ENCODE data around the gene BCL11A.

Gene BCL11A

DNA sequence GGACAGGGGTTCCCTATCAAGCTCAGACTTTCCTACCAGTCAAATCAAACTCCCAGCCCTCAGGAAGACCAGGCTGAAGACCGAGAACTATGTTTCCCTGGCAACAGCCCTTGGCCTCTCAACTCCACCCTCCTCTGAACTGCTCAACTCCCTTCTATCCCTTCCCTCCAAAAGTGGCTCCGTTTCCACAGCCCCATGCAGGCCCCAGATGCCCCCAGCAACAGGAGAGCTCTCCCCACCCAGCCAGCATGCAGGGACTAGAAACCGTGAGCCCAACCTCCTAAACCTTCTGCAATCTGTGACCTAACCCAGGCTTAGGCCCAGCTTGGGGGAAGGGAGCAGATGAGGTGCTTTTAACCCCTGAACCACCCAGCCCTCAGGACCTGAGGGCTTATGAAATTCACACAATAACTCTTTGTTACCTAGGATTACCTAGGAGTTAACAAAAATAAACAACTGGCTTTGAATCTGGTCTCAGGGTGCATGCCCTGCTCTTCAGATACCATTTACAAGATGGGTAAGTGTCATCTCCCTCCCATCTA is 87.2 kb downstream of the BCL11A start:
- DNase-seq (ENCODE audit: low read depth in 2 of 2) = no peak

DNA sequence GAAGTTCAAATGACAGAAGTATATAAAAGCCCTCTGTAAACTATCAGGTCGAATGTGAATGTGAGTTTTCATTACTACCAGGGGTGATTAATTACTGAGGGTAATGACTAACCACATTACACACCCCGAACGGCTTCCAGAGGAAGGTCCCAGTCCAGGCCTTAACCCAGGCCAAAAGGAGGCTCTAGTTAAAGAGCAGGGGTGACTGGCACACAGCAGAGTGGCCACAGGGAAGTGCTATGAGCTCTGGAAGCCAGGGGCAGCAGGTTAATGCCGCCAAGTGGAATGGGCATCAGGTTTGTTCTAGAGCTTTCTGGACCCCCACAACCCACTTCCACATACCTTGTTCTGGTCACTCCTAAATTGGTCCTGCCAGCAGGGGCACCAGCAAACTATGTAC is 87.7 kb downstream of the BCL11A start:
- DNase-seq (ENCODE audit: low read depth in 2 of 2) = no peak

DNA sequence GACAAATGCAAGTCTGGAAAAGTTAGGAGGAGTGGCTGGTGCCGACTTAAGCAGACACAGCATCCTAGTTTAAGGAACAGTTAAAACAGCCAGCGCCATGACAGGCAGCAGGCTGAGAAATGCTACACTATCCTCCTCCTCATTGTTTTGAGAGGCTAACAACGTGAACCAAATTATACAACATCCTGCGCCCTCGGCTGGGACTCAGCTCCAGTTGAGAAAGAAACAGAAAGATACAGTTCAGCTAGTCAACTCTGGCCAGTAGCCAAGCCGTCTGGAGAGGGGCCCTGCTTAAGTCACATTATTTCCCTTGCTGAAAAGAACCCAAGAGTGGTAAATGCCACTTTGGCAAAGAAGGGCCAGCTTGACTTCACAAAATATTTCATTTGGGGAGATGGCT is 90.2 kb downstream of the BCL11A start:
- no peak for DNase-seq (ENCODE audit: low read depth in 2 of 2)

DNA sequence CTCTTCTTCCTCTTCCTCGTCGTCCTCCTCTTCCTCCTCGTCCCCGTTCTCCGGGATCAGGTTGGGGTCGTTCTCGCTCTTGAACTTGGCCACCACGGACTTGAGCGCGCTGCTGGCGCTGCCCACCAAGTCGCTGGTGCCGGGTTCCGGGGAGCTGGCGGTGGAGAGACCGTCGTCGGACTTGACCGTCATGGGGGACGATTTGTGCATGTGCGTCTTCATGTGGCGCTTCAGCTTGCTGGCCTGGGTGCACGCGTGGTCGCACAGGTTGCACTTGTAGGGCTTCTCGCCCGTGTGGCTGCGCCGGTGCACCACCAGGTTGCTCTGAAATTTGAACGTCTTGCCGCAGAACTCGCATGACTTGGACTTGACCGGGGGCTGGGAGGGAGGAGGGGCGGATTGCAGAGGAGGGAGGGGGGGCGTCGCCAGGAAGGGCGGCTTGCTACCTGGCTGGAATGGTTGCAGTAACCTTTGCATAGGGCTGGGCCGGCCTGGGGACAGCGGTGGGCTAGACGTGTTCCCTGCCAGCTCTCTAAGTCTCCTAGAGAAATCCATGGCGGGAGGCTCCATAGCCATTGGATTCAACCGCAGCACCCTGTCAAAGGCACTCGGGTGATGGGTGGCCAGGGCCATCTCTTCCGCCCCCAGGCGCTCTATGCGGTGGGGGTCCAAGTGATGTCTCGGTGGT is 91.9 kb downstream of the BCL11A start:
- DNase-seq (ENCODE audit: low read depth in 2 of 2) = no peak

DNA sequence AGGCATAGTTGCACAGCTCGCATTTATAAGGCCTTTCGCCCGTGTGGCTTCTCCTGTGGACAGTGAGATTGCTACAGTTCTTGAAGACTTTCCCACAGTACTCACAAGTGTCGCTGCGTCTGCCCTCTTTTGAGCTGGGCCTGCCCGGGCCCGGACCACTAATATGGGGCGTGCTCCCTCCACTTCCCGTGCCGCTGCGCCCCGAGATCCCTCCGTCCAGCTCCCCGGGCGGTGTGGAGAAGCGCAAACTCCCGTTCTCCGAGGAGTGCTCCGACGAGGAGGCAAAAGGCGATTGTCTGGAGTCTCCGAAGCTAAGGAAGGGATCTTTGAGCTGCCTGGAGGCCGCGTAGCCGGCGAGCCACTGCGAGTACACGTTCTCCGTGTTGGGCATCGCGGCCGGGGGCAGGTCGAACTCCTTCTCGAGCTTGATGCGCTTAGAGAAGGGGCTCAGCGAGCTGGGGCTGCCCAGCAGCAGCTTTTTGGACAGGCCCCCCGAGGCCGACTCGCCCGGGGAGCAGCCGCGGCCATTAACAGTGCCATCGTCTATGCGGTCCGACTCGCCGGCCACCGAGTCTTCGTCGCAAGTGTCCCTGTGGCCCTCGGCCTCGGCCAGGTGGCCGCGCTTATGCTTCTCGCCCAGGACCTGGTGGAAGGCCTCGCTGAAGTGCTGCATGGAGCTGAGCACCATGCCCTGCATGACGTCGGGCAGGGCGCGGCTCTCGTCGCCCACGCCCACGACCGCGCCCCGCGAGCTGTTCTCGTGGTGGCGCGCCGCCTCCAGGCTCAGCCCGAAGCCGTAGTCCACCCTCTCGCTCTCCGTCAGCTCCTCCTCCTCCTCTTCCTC is 92.7 kb downstream of the BCL11A start:
- no peak for DNase-seq (ENCODE audit: low read depth in 2 of 2)

DNA sequence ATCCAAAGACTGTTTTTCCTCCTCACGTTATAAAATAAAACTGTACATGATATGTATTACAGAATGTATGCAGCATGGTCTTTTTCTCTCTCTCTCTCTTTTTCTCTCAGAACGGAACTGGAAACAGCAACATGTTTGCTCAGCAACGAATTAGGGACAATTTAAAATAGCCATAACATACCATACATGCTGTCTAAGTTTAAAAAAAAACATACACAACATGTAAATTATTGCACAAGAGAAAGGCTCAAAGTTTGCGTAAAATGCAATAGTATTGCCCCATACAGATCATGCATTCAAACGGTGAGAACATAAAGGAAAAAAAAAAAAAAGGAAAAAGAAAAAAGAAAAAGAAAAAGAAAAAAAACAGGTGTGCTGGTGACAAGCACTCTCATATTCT is 93.6 kb downstream of the BCL11A start:
- DNase-seq (ENCODE audit: low read depth in 2 of 2) = no peak

DNA sequence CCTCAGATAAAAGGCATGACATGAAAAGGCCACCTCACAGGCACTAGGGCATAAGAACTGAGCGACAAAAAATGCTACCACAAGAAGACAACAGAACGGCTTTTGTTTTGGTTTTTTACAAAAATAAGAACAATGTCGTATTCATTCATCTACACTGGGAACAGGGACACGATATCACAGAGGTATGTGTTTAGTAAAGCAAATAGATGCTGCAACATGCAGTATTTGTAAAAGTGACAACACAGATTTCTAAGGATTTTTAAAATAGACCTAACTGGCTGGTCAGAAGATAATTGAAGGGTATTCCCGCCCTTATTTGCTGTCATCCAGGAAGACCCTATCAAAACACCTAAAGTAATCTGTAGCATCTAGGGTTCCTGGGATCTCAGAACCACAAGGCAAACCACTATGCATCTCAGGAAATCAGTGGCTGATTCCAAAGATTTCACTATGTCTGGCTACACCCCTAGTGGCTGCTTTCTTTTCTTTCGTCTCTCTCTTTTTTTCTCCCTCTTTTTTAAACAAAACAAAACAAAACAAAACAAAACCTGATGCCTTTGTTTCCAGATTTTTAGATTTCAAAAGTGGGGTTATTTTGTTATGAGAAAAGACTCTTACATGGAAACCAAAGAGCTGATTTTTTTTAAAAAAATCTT is 97.2 kb downstream of the BCL11A start:
- no peak for DNase-seq (ENCODE audit: low read depth in 2 of 2)

DNA sequence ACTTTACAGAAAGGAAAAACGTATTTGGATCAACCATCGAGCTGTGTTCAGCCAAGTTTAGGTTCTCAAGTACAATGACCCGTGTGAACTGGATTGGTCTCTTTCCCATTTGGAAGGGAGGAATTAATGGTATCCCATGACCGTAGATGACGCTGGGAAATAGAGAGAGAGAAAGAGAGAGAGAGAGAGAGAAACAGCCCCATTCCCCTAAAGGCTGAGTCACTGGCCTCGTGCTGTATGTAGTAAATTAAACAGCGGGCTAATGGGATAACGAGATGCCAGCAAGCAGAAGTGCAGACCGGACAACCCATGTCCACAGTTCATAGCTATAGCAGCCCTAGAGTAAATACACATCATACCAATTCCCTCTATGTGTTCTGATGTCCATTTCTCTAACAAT is 99.6 kb downstream of the BCL11A start:
- no peak for DNase-seq (ENCODE audit: low read depth in 2 of 2)

DNA sequence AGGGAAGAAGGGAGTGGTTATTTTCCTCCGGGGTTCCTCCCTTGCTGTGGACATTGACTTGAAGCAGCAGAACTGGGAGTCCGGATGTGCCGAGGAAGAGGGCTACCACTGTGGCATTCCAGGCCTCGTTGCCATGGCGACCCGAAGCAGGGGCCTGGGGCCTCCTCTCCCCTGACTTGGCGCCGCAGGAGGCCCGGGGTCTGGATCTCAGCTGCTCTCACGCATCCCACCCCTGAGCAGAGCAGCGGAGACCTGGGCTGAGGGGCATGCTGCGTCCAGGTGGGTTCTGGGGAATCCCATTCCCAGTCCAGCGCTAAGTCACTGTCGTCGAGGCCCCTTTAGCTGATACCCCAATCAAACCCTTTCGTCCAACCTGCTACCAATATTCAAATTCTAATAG is 100.2 kb downstream of the BCL11A start:
- no peak for DNase-seq (ENCODE audit: low read depth in 2 of 2)

DNA sequence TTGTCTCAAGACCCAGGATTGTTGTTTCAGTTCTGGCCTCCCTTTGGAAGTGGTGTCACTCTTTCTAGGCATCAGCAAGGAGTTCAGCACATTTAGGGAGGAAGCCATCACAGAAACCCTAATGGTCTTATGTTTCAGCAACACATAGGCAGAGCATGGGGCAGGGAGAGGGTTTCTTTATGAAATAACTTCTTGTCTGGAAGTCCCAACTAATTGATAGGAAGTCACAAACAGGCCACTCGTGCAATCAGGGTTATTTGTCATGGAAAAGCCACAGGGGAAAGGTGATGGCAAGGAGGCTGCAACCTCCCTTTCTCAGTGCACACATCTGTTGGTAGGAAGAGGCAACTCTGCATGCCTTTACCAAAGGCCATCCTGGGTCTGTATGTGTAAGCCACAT is 103.0 kb downstream of the BCL11A start:
- no peak for DNase-seq (ENCODE audit: low read depth in 2 of 2)

DNA sequence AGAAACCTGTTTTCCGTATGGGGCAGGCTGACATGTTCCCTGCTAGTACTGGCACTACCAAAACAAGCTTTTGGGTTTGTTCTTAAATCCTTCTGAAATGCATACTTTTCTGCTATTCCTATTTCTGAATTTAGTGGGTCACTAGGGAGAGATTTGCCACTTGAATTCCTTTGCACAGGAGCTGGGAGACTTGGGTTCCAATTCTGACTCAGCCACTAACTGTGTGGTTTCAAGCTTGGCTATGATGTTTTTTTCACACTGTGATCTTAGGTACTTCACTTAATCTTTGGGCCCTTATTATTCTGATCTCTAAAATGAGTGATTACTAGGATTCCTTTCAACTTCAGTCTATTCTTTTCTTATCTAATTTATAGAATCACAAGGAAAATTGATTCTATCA is 105.5 kb downstream of the BCL11A start:
- DNase-seq (ENCODE audit: low read depth in 2 of 2) = no peak

DNA sequence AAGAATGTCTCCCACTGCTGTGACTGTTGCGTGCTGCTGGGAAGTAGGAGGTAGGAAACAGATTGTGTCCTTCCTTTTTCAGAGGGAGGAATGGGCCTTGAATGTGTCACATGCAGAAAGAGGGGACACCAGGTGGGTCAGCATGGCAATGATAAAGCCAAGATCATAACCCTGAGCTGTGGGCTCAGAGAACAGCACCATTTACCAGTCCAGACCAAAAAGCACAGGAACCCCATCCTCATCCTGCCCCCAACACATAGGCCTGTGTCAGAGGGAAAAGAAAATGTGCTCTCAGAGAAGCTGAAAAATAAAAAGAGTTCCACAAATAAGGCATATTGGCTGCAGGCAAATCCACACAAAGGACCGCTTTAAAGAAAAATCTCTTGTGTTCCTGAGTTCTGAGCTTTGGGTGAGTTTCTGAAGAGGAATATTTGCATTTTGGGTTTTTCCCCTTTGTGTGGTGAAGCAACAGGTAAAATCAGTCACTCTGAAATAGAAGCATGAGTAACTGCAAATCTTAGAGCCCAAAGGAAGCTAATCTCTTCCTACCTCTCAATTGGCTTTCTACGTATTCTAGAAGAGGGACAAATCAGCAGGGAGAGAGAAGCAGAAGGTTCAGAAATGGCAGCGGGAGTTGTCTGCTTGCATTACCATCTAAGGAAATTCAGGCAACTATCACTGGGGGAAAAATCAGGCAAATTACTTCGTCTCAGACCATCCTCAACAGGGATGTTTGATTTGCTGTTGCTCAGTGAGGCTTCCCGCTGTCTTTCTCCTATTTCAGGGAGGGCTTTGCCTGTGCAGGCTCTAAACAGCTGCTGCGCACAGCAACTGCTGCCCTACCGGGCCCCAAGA is 106.8 kb downstream of the BCL11A start:
- no peak for DNase-seq (ENCODE audit: low read depth in 2 of 2)

DNA sequence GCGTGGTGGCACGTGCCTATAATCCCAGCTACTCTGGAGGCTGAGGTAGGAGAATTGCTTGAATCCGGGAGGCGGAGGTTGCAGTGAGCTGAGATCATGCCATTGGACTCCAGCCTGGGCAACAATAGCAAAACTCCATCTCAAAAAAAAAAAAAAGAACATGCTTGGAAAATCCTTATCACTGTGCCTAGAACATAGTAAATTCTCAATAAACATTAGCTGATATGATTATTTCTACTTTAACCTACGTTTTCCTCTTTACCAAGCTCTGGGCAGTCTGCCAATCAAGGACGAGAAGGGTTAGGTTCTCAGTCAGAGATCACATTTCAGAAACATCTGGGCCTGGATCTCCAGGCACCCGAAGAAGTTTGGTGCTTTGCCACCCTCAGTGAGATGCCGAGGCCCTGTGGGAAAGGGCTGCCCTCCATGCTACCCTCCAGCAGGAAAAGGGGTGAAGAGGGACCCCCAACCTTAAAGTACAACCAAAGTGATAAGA is 107.7 kb downstream of the BCL11A start:
- DNase-seq (ENCODE audit: low read depth in 2 of 2) = no peak

DNA sequence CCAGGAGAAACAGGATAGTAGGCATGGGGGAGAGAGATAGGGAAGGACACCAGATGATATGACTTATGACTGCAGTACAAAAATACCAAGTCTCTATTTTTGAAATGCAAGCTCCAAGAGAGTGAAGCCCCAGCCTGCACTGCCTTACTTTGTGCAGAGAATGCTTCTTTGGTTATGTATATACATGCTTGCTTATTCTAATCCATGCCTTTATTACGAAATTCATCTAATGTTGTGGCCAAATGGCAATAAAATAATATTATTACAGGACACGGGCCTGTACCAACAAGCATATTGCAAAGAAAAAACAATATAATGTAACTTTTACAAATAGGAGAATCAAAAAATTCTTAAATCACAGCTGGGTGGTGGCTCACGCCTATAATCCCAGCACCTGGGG is 110.8 kb downstream of the BCL11A start:
- no peak for DNase-seq (ENCODE audit: low read depth in 2 of 2)

DNA sequence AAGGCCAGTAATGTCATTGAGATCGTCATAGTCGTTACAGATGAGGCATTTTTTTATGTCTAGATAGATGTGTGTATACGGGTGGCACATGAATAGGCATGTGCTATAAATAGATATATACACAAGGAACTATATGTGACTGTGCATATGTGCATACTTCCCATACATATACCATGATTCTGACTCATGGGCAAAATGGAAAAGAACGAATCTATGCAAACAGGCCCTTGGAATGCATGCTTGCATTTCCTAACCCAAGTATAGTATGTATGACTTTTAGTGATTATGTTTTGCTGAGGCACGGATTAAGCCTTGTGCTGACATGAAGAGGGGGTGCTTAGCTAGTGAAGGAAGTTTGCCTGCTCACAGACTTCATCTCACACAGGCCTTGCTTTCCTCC is 111.7 kb downstream of the BCL11A start:
- no peak for DNase-seq (ENCODE audit: low read depth in 2 of 2)

DNA sequence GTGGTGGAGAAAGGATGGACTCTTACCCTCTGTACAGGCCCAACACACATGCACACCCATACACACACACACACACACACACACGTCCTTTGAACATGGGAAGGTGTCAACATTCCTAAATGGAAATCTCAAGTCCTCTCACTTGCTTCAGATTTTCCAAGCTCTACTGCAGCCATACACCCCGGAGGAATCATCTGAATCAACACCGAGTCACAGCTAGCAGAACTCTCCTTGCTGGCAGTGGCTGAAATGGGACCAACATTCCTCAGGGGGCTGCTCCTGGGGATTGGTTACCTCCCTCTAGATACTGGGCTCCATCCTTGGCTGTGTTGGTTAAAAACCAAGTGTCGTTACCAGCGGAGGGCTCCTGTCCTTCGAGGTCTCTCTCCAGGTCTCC is 112.7 kb downstream of the BCL11A start:
- DNase-seq (ENCODE audit: low read depth in 2 of 2) = no peak

DNA sequence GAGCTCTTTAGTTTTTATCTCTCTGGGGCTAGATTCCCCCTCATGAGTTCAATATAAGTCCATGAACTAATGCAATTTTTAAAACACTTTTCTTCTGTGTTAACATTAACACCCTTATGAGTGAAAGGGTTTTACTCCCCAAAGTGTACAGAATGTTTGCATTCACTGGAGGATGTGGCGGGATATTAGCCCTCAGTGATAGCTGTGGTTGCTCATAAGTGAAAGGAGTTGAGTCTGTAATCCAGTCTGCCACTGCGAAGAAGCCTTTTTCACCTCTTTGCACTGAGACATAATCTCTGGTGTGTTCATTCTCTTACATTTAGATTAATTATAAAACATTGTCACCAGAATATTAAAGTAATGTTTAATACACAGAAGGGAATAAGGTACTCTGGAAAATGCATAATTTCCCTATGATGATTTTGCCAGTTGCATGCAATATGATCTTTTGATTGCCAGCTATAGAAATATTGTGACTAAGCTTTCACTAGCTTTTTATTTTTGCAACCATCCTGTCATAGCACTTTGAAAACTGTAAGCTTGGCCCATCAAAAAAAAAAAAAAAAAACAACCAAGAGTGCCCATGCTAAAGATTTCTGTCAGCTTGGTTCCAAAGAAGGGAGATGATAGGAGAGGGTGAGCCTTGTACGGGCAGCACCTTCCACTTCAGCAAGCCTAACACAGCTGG is 113.2 kb downstream of the BCL11A start:
- DNase-seq (ENCODE audit: low read depth in 2 of 2) = no peak

DNA sequence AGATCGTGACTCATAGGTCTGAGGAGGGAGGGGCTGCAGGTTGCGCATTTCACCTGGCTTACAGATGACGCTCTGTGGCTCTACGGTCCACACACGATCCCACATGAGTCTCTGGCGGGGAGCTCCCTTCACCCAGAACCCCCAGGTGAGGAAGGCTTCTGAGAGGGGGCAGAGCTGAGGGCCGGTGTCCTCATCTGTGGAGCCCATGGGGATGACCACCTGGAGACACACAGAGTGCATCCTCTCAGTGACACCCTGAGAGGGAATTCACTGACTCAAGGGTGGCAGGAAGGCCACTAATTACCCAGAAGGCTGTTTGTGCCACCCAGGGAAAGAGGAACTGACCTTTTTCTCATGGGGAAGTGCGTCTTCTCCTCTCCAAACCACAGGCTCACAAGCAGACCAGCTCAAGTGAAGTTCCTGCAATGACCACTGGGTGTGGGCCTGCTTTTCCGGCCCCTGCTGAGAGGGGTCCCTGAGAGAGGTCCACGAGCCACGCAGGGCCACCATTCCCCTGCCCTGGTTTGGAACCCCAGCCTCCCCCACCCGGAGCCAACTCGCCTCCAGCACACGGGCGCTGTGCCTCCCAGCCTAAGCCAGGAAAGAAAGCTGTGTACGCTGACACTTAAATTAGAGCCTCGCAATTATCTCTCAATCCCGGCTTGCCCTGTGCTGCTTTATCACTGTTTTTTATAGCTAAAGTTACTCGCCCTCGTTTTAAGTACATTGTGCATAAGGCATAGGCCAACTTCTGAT is 114.1 kb downstream of the BCL11A start:
- no peak for DNase-seq (ENCODE audit: low read depth in 2 of 2)

DNA sequence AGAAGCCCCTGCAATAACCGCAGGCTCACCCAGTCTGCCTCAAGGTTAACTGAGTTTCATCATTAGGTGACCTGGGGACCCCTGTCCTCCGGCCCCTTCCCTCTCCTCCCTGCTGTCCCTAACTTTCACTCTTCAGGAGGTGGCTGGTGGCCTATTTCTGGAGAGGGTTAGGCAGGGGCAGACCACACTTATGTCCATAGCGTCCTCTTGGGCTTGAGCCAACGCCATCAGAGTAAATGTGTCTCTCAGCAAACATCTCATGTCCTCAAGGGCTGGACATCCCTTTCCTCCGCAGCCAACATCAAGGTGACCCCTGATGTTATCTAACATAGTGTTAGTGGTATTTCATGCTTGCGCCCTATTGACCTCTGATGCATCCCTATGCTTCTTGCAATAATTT is 114.8 kb downstream of the BCL11A start:
- no peak for DNase-seq (ENCODE audit: low read depth in 2 of 2)

DNA sequence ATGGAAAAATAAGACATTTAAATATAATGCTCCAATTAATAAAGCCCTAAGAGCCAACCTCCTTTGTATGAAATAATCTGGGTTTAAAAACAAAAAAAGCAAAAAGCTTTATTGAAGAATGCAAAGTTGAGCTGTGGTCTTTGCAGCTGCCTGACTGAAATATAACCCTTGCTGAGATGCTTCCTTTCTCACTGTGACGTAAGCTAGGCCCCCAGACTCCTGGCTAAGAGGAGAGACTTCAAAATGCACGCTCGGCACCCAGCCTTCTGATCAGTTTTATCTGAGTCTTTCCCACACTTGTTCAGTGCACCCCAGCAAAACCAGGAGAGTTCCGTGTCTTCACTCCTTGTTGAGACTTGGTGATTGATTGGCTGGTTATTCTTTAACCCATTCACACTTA is 115.3 kb downstream of the BCL11A start:
- no peak for DNase-seq (ENCODE audit: low read depth in 2 of 2)

Measured in stimulated activated CD8-positive, alpha-beta memory T cell treated with anti-CD3 and anti-CD28 coated beads, Interleukin-7, amount 100 ng/mL, for 4 hours (primary cell).